ENCODE data around the gene IRF9. TPM values are rescaled to one million over a fixed set of nuclear protein-coding genes. Genes with fewer than 3 reads are reported as not detected.

The IRF9 gene
- total and polyA plus RNA-seq, 2 of the 4 experiments (the other 2 are of a cell fraction): 25.6 to 34.6 TPM

GRCh38 chr14:24172261-24172860, 11.3 kb downstream of the IRF9 start:
- no peak overlapping the region for H3K4ac ChIP-seq (ENCODE audit: low read depth, low read length)
- H3K18ac ChIP-seq (ENCODE audit: low read depth, low read length): no peak overlapping the region
- H4K5ac ChIP-seq (ENCODE audit: low read depth, low read length): no peak overlapping the region
- H2BK20ac ChIP-seq (ENCODE audit: low read depth, low read length): no peak overlapping the region
- in situ Hi-C loops (cut with MboI; ENCODE audit: low sequenced_read_pairs) (no loop called here), dilution Hi-C loops (cut with HindIII; ENCODE audit: low sequenced_read_pairs, unreplicated experiment) (no loop called here), intact Hi-C loops (cut with micrococcal nuclease) (no loop called here)
- H2BK5ac ChIP-seq (ENCODE audit: low read depth, low read length, poor library complexity, severe bottlenecking): no peak overlapping the region
- H3K9me1 ChIP-seq (ENCODE audit: insufficient read depth, low read length): 0 out of 2 replicates have a peak, but pooled peaks cover 3% of the 10 kb centered on the region
- no peaks in the 10 kb centered on the region for H3K9me3 ChIP-seq (ENCODE audit: control insufficient read depth, insufficient read depth, low read length)
- H3K4me1 ChIP-seq (ENCODE audit: control insufficient read depth, insufficient read depth, low read length): no peaks in the 10 kb centered on the region
- no peak overlapping the region for H2AFZ ChIP-seq (replicated peaks; ENCODE audit: low read length, poor library complexity)
- no TSS peak for BruUV-seq (replicated peaks)
- no peak overlapping the region for H2BK120ac ChIP-seq (ENCODE audit: low read depth, low read length)
- peak overlapping the region; percentile 57 for H2AK9ac ChIP-seq (replicated peaks; ENCODE audit: low read depth, low read length, poor library complexity)
- H3K27me3 ChIP-seq (ENCODE audit: control insufficient read depth, insufficient read depth, low read length): no peaks in the 10 kb centered on the region
- WGBS, 2 experiments (ENCODE audit: extremely low coverage in 2 of 2, insufficient read length in 1 of 2): 55% methylated on average over 6 of the region's 30 CpGs; no CpG with 5 or more reads in 1 of the 2 experiments
- no peak overlapping the region for H3K14ac ChIP-seq (replicated peaks; ENCODE audit: low read depth, low read length)
- H3K27ac ChIP-seq (ENCODE audit: insufficient read depth, low read length): no peak overlapping the region
- no peak overlapping the region for H3K56ac ChIP-seq (ENCODE audit: extremely low read depth, insufficient read depth, low read length)
- H3K9ac ChIP-seq (ENCODE audit: low read depth, low read length): no peak overlapping the region
- H3K4me3 ChIP-seq (ENCODE audit: insufficient read depth, low read depth, low read length): no peak overlapping the region
- H3K4me2 ChIP-seq (ENCODE audit: low read depth, low read length): no peak overlapping the region
- no peak overlapping the region for H2BK15ac ChIP-seq (ENCODE audit: low read depth, low read length)
- H3K23ac ChIP-seq (ENCODE audit: low read depth, low read length): no peak overlapping the region
- ATAC-seq (ENCODE audit: low read depth) (no peak), DNase-seq (no peak)
- H3K79me1 ChIP-seq (ENCODE audit: low read depth in 1 of 2, low read length in 2 of 2): no peaks in the 10 kb centered on the region
- H4K91ac ChIP-seq (ENCODE audit: insufficient read depth, low read depth, low read length): no peak overlapping the region
- ChIA-PET CTCF (no interaction called here), POLR2A (ENCODE audit: unreplicated experiment) (no interaction called here)
- no peaks in the 10 kb centered on the region for H4K20me1 ChIP-seq (ENCODE audit: insufficient read depth, low read length)
- H2AK5ac ChIP-seq (ENCODE audit: low read depth, low read length): no peak overlapping the region
- TF ChIP-seq FOS (IDR thresholded peaks at IDR 0.05; ENCODE audit: low read depth, low read length): no peak
- H3K36me3 ChIP-seq (ENCODE audit: control insufficient read depth, insufficient read depth, low read length): peaks cover 30% of the 10 kb centered on the region
- 0 out of 4 replicates have a peak overlapping the region, but pooled peaks of 1 of the 2 experiments have one; percentile 14 for H4K8ac ChIP-seq (ENCODE audit: low read depth in 2 of 2, low read length in 2 of 2)

All from IMR-90 (cell line).